ENCODE data around the gene QSER1.

QSER1 gene

GRCh38 chr11:32982626-32983025 is 90.0 kb downstream of the QSER1 start:
- DNase-seq = no peak
- Mint-ChIP-seq H3K27me3 (no peaks in the 10 kb centered on the region), H3K9me3 (no peaks in the 10 kb centered on the region), H3K4me3 (no peak overlapping the region), H3K27ac (no peak overlapping the region), H3K4me1 (ENCODE audit: low read depth) (peaks cover 5% of the 10 kb centered on the region), H3K36me3 (ENCODE audit: low read depth) (peaks cover 13% of the 10 kb centered on the region)

DNA sequence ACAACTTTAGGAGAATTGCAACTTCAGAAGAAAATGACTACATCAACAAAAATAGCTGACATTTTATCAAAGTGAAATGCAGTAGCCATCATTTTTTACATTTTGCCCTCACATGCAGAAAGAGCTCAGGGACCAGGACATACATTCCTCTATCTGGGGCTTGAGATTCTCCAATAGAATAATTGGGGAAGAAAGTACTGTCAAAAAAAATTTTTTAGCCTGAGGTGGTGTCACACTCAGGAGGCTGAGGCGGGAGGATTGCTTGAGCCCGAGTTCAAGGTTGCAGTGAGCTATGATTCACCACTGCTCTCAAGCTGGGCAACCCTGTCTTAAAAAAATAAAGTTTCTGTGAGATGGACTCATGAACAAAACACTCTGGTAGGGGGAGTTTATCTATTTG is 90.9 kb downstream of the QSER1 start:
- no peak for DNase-seq
- Mint-ChIP-seq H3K27ac (no peak overlapping the region), H3K36me3 (ENCODE audit: low read depth) (peaks cover 4% of the 10 kb centered on the region), H3K9me3 (no peaks in the 10 kb centered on the region), H3K4me3 (no peak overlapping the region), H3K27me3 (no peaks in the 10 kb centered on the region), H3K4me1 (ENCODE audit: low read depth) (peaks cover 5% of the 10 kb centered on the region)

GRCh38 chr11:32985600-32985999 is 93.0 kb downstream of the QSER1 start:
- Mint-ChIP-seq H3K27ac (no peak overlapping the region), H3K36me3 (ENCODE audit: low read depth) (no peaks in the 10 kb centered on the region), H3K4me3 (no peak overlapping the region), H3K4me1 (ENCODE audit: low read depth) (peaks cover 5% of the 10 kb centered on the region), H3K27me3 (no peaks in the 10 kb centered on the region), H3K9me3 (no peaks in the 10 kb centered on the region)
- DNase-seq = no peak

GRCh38 chr11:32987851-32988250 is 95.2 kb downstream of the QSER1 start:
- Mint-ChIP-seq H3K4me3 (no peak overlapping the region), H3K27me3 (no peaks in the 10 kb centered on the region), H3K9me3 (peaks cover 10% of the 10 kb centered on the region)

GRCh38 chr11:32990481-32990880 is 97.9 kb downstream of the QSER1 start:
- Mint-ChIP-seq H3K9me3 (peaks cover 10% of the 10 kb centered on the region), H3K36me3 (ENCODE audit: low read depth) (no peaks in the 10 kb centered on the region), H3K4me1 (ENCODE audit: low read depth) (no peaks in the 10 kb centered on the region), H3K27me3 (no peaks in the 10 kb centered on the region), H3K27ac (no peak overlapping the region), H3K4me3 (no peak overlapping the region)
- DNase-seq = no peak

More at GRCh38 chr11:32987851-32988250, 95.2 kb downstream of the QSER1 start:
- Mint-ChIP-seq H3K36me3 (ENCODE audit: low read depth) (no peaks in the 10 kb centered on the region), H3K27ac (no peak overlapping the region), H3K4me1 (ENCODE audit: low read depth) (peaks cover 5% of the 10 kb centered on the region)
- no peak for DNase-seq

DNA sequence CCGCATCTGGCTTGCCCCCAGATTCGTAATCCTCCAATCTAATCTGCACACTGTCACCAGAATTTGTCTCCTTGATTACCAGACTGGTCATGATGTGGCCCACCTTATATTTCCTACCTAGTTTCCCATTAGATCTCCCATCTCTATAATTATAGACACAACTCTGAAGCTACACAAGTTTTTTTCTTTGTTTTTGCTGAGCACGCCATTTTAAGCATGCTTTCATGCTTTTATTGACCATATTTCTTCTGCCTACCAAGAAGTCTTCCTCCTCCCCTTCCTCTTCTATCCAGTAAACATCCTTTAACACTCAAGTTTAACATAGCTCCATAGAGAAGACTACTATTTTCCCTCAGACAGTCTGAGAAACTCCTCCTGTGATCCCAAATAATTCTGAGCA is 98.8 kb downstream of the QSER1 start:
- H3K4me3 Mint-ChIP-seq = no peak overlapping the region
- H3K27me3 Mint-ChIP-seq = no peaks in the 10 kb centered on the region
- H3K36me3 Mint-ChIP-seq (ENCODE audit: low read depth) = no peaks in the 10 kb centered on the region
- no peak for DNase-seq
- H3K9me3 Mint-ChIP-seq = peaks cover 10% of the 10 kb centered on the region
- H3K27ac Mint-ChIP-seq = no peak overlapping the region
- no peaks in the 10 kb centered on the region for H3K4me1 Mint-ChIP-seq (ENCODE audit: low read depth)

DNA sequence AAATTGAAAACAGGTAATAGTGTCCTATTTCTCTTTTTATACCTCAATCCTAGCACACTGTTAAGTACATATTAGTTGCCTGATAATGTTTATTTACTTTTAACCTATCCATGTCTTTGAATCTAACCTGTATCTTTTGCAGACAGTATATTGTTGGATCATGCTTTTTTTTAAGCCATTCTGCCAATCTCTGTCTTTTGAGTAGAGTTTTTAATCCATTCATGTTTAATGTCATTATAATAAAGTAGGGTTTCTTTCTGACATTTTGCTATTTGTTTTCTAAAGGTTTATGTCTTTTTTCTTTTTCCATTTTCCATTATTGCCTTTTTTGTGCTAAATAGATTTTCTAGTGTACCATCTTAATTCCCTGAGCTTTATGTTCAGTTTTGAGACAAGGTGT is 99.3 kb downstream of the QSER1 start:
- H3K36me3 Mint-ChIP-seq (ENCODE audit: low read depth) = no peaks in the 10 kb centered on the region
- H3K4me3 Mint-ChIP-seq = no peak overlapping the region
- H3K27ac Mint-ChIP-seq = no peak overlapping the region
- peaks cover 10% of the 10 kb centered on the region for H3K9me3 Mint-ChIP-seq
- no peak for DNase-seq
- no peaks in the 10 kb centered on the region for H3K4me1 Mint-ChIP-seq (ENCODE audit: low read depth)
- H3K27me3 Mint-ChIP-seq = no peaks in the 10 kb centered on the region

GRCh38 chr11:33000181-33000580 is 107.6 kb downstream of the QSER1 start:
- no peak for DNase-seq
- Mint-ChIP-seq H3K27ac (no peak overlapping the region), H3K4me3 (no peak overlapping the region), H3K27me3 (no peaks in the 10 kb centered on the region), H3K36me3 (ENCODE audit: low read depth) (no peaks in the 10 kb centered on the region), H3K9me3 (peaks cover 6% of the 10 kb centered on the region), H3K4me1 (ENCODE audit: low read depth) (peaks cover 9% of the 10 kb centered on the region)

DNA sequence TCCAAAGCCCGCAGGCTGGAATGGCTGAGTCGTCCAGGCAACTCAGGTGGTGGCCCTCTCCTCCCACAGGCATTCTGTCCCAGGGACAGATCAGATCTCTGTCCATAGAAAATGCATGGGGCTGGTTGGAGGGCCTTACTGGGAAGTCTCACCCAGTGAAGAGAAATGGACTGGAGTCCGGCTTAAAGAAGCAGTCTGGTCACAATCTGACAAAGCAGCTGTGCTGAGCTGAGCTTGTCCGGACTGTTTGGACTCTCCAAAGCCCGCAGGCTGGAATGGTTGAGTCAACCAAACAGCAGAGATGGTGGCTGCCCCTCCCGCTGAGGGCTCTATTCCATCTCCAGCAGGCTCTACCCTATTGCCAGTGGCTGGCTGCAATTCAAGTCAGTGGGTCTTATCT is 108.7 kb downstream of the QSER1 start:
- no peaks in the 10 kb centered on the region for H3K36me3 Mint-ChIP-seq (ENCODE audit: low read depth)
- peaks cover 20% of the 10 kb centered on the region for H3K4me1 Mint-ChIP-seq (ENCODE audit: low read depth)
- H3K27me3 Mint-ChIP-seq = no peaks in the 10 kb centered on the region
- H3K9me3 Mint-ChIP-seq = peaks cover 6% of the 10 kb centered on the region
- H3K27ac Mint-ChIP-seq = no peak overlapping the region
- no peak overlapping the region for H3K4me3 Mint-ChIP-seq
- DNase-seq = no peak

GRCh38 chr11:33001751-33002542 is 109.3 kb downstream of the QSER1 start:
- Mint-ChIP-seq H3K4me1 (ENCODE audit: low read depth) (peaks cover 25% of the 10 kb centered on the region), H3K9me3 (peaks cover 6% of the 10 kb centered on the region), H3K27me3 (no peaks in the 10 kb centered on the region), H3K4me3 (no peak overlapping the region), H3K36me3 (ENCODE audit: low read depth) (no peaks in the 10 kb centered on the region), H3K27ac (no peak overlapping the region)
- DNase-seq = no peak

GRCh38 chr11:33005175-33005574 is 112.6 kb downstream of the QSER1 start:
- peaks cover 25% of the 10 kb centered on the region for H3K4me1 Mint-ChIP-seq (ENCODE audit: low read depth)
- no peaks in the 10 kb centered on the region for H3K36me3 Mint-ChIP-seq (ENCODE audit: low read depth)
- H3K27me3 Mint-ChIP-seq = no peaks in the 10 kb centered on the region
- H3K9me3 Mint-ChIP-seq = no peaks in the 10 kb centered on the region
- no peak for DNase-seq
- H3K4me3 Mint-ChIP-seq = no peak overlapping the region
- no peak overlapping the region for H3K27ac Mint-ChIP-seq

DNA sequence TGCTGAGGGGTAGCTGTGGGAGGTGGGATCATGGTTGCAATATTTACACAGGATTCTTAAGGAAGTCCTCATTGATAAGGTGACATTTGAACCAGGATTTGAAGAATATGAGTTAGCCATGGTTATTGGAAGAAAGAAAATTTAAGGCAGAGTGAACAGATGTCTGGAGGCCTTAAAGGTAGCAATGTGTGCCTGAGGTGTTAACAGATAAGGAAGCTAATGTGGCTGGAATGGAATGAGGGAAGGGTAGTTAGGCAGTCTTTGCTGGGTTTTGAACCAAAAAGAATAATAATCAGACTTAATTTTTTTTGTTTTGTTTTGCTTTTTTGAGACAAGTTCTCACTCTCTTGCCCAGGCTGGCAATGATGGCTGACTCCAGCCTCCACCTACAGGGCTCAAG is 113.4 kb downstream of the QSER1 start:
- Mint-ChIP-seq H3K27ac (no peak overlapping the region), H3K4me1 (ENCODE audit: low read depth) (peaks cover 31% of the 10 kb centered on the region), H3K4me3 (no peak overlapping the region), H3K9me3 (no peaks in the 10 kb centered on the region), H3K27me3 (no peaks in the 10 kb centered on the region), H3K36me3 (ENCODE audit: low read depth) (no peaks in the 10 kb centered on the region)
- DNase-seq = no peak

DNA sequence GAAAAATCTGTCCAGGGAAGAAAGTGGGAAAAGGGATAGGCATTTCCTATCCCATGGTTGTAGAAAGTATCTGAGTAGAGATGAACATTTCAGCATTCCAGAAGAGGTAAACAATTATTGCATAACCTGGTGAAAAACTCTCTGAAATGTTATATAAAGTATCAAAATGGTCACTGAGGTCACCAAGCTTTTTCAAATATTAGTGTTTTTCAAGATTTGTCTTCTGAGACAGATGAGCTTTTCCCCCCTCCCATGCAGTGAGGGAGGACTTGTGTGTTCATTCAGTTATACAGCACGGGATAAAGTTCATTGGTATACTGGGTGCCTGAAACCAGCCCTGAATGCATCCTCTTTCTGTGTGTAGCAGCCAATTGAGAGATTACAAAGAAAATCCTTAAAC is 121.1 kb downstream of the QSER1 start:
- Mint-ChIP-seq H3K36me3 (ENCODE audit: low read depth) (no peaks in the 10 kb centered on the region), H3K27me3 (peaks cover 23% of the 10 kb centered on the region), H3K9me3 (no peaks in the 10 kb centered on the region), H3K4me3 (no peak overlapping the region), H3K27ac (no peak overlapping the region), H3K4me1 (ENCODE audit: low read depth) (peaks cover 50% of the 10 kb centered on the region)
- DNase-seq = no peak

- no peaks in the 10 kb centered on the region for H3K36me3 Mint-ChIP-seq (ENCODE audit: low read depth)
- peak within 1 kb of the TSS; percentile 75 for H3K4me3 Mint-ChIP-seq
- no peaks in the 10 kb centered on the region for H3K9me3 Mint-ChIP-seq
- H3K27ac Mint-ChIP-seq = peak within 1 kb of the TSS; percentile 8
- peak; percentile 86 for DNase-seq
- H3K4me1 Mint-ChIP-seq (ENCODE audit: low read depth) = peaks cover 45% of the 10 kb centered on the region
- peaks cover 24% of the 10 kb centered on the region for H3K27me3 Mint-ChIP-seq
Measured at GRCh38 chr11:33015621-33016551, 123.3 kb downstream of the QSER1 start, which contains the start of gene DEPDC7. DEPDC7 (plus strand) TSS chr11:33015878; CDS start chr11:33015956, 78 bp downstream.

- DNase-seq = no peak
- peaks cover 43% of the 10 kb centered on the region for H3K4me1 Mint-ChIP-seq (ENCODE audit: low read depth)
- no peaks in the 10 kb centered on the region for H3K36me3 Mint-ChIP-seq (ENCODE audit: low read depth)
- H3K9me3 Mint-ChIP-seq = no peaks in the 10 kb centered on the region
- peak overlapping the region; percentile 69 for H3K4me3 Mint-ChIP-seq
- no peak overlapping the region for H3K27ac Mint-ChIP-seq
- H3K27me3 Mint-ChIP-seq = peaks cover 24% of the 10 kb centered on the region
Measured at GRCh38 chr11:33016654-33017053, 124.0 kb downstream of the QSER1 start.
